ENCODE measurements around the gene NEK8. TPM values are rescaled to one million over a fixed set of nuclear protein-coding genes. Genes with fewer than 3 reads are reported as not detected.
A peak's percentile ranks its signal among the peaks of the same experiment; 100 is the strongest.

The NEK8 gene
- total and polyA plus RNA-seq, 9 of the 15 experiments (the other 6 are each of a cell fraction or from before 2014, with no cell fraction given), result 0.98 to 16.6 (median 4.6) TPM

GRCh38 chr17:28725660-28726225 lies 2.8 kb upstream of the NEK8 start (continued):
- no peak for TF ChIP-seq EZH2 (IDR thresholded peaks at IDR 0.05; ENCODE audit: borderline replicate concordance, low read depth, low read length)
- no peak for TF ChIP-seq DDX20 (tag; IDR thresholded peaks at IDR 0.05; ENCODE audit: low read depth)
- TF ChIP-seq SMAD2 (IDR thresholded peaks at IDR 0.05; ENCODE audit: low read depth, low read length), result no peak
- peak; percentile 61; the same call in 1 of the 2 replicates for TF ChIP-seq E2F3 (CRISPR knock-in tag; IDR thresholded peaks at IDR 0.05)
- TF ChIP-seq NONO (IDR thresholded peaks at IDR 0.05; ENCODE audit: low read depth in 2 of 2, low read length in 1 of 2), result peak in 1 of 2 experiments; percentile 72; a peak in 1 of 4 replicates
- TF ChIP-seq KDM2B (CRISPR knock-in tag; IDR thresholded peaks at IDR 0.05), result 0 out of 2 replicates have a peak, but pooled peaks have one; percentile 48
- 0 out of 2 replicates have a peak, but pooled peaks have one; percentile 19 for TF ChIP-seq KAT7 (CRISPR knock-in tag; IDR thresholded peaks at IDR 0.05; ENCODE audit: borderline replicate concordance)
- TF ChIP-seq NFIX (CRISPR knock-in tag; IDR thresholded peaks at IDR 0.05; ENCODE audit: low read depth), result no peak
- no peak for TF ChIP-seq CHD7 (IDR thresholded peaks at IDR 0.05; ENCODE audit: low read depth, low read length)
- TF ChIP-seq ESRRA (IDR thresholded peaks at IDR 0.05; ENCODE audit: borderline replicate concordance, low read depth), result peak; percentile 47

All from K562 (cell line).